Measurements from ENCODE around the gene LRRK1.

The LRRK1 gene

DNA sequence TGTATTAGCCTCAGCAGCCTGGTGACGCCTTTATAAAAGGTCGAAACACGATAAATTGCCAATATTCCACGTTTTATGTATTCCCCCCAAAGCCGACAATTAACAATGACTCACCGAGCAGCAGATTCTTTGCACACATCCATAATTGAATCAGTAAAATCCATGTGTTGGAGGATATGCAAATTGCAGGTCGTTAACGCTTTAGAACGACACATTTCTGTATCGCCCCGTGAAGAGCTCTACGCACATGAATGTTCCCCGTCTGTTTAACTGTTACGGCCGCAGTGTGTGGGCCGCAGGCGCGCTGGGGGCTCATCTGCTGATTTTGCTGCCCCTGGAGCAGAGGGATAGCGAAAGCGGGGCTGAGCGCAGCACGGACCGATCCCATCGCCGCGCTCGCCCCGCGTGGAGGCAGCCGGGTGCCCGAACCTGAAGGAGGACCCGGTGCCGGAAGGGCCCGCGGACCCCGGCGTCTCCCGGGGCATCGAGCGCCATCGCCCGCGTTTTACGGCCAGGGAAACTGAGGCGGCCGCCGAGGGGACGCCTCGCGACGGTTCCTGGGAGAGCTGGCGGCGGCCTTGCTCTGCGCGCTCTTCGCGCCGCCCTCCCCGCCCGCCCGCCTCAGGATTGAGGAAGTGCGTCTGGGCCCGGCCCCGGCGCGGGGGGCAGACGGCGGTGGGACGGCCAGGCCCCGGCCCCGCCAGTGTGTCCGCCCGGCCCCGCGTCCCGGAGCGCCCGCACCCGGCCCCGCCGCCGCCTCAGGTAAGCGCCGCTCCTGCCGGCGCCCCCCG, at the start of gene LRRK1:
TSS of gene LRRK1 (plus strand) at position 668 of the 791 bp plus-strand sequence. CDS start 5,276 bp downstream, outside the sequence.
- DNase-seq = peak; percentile 30

DNA sequence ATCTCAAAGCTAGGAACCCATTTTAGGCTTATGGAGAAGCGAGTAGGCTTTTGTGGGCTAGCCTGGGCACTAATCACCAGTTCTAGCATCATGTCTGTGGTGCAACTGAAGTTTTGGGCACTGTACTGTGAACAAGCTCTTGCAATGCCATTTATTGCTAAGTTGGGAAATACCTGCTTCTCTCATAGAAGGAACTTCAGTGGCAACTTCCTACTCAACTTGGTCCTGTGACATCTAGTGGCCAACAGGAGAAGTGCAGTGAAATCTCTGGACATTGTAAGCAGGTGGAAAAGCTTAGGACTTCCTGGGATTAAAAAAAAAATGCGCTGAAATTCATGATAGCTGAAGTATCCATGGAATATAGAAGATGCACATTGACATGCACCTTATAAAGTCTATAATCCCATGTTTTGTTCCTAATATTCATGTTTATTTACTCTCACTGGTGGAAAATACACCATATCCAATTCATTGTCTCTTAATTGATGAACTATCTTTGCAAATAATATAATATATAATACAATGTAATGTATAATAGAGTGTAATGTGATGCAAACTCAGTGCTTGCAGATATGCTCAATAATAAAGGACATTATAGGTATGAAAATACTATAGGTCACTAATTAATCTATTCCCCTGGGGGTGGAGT, 46.0 kb upstream of the LRRK1 start:
- no peak for DNase-seq

GRCh38 chr15:100875495-100875894, 43.7 kb upstream of the LRRK1 start:
- no peak for DNase-seq

- DNase-seq = no peak
These were observed 43.2 kb upstream of the LRRK1 start for GRCh38 chr15:100875976-100876375.

DNA sequence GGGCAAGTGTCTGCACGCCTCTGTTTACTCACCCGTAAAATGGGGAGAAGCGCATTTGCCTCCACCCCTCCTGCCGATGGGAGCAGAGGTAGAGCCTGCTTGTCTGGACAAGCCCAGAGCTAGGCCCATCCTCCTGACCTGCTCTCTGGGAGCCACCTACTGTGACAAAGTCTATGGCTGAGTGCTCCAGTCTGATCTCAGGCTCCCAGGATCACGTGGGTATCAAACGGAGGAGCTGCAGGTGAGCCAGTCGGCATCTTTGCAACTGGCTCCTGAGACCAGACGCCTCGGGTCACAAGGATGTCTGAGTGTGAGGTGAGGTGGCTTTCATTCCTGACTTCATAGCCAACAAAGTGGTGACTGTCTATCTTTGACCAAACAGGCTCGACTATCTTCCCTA, 41.6 kb upstream of the LRRK1 start:
- no peak for DNase-seq

DNA sequence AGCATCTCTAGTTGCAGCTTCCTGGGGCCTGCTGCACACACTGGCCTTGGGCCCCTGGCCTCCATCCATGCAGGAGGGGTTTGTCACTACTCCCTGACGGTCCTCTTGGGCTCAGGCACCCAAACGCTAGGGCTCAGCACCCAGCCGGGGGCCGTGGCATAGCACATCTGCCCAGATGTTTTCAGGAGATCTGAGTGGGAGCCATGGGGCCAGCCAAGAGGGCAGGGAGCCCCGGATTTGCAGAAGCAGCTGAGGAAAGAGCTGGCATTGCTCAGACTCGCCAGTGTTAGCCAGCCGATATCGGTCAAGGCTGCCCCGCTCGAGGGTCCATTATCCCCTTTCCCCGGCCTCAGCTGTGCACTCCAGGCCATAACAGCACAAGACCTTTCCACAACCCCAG, 41.0 kb upstream of the LRRK1 start:
- DNase-seq = no peak

DNA sequence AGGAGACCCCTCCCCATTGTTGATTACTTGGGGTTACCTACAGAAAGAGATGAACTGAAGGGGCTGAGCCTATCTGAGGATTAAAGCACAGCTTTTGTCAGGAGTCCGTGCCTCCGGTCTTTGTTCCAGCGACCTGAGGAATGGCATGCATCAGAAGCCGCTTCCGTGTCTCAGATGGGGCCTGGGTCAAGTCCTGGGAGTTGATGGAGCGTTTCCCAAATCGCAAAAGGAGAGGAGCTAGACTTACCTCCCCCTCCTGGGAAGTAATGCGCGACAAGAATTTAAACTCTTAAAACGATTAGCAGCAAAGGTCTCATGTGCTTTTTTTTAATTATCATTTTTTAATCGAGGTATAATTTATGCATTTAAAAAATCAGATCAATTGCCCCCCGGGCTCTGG, 40.5 kb upstream of the LRRK1 start:
- DNase-seq = no peak

DNA sequence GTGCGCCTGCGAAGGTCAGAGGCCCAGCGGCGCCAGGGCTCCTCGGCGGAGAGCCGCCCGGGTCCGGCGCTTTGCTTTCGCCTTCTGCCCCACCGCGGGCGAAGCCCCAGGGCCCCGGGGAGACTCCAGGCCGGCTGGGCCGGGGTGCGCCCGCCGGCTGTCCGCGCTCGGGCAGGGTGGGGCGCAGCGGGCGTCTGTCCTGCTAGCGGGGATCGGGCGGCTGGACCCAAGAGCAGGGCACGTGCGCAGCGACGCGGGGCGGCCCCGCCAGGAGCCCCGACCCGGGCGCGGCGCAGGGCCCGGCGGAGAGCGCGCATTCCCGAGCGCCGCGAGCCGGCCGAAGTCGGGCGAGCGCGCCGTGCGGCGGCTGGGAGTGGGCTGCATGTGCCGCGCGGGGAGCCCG, 40.1 kb upstream of the LRRK1 start:
- DNase-seq = peak; percentile 43

- peak; percentile 81 for DNase-seq
These were observed 39.6 kb upstream of the LRRK1 start, which contains the start of gene ALDH1A3 for GRCh38 chr15:100879464-100880138. Gene ALDH1A3, plus strand, starts transcription at chr15:100879831. Its CDS starts 77 bp downstream, at chr15:100879908.

- no peak for DNase-seq
These were observed 38.8 kb upstream of the LRRK1 start for GRCh38 chr15:100880139-100880896.

- DNase-seq = no peak
These were observed 38.3 kb upstream of the LRRK1 start for GRCh38 chr15:100880897-100881242.

- DNase-seq = no peak
These were observed 37.4 kb upstream of the LRRK1 start for GRCh38 chr15:100881573-100882336.

- no peak for DNase-seq
These were observed 34.0 kb upstream of the LRRK1 start for GRCh38 chr15:100885116-100885515.

GRCh38 chr15:100885811-100886210, 33.3 kb upstream of the LRRK1 start:
- DNase-seq = no peak

- DNase-seq = no peak
These were observed 31.8 kb upstream of the LRRK1 start for GRCh38 chr15:100887211-100887913.

DNA sequence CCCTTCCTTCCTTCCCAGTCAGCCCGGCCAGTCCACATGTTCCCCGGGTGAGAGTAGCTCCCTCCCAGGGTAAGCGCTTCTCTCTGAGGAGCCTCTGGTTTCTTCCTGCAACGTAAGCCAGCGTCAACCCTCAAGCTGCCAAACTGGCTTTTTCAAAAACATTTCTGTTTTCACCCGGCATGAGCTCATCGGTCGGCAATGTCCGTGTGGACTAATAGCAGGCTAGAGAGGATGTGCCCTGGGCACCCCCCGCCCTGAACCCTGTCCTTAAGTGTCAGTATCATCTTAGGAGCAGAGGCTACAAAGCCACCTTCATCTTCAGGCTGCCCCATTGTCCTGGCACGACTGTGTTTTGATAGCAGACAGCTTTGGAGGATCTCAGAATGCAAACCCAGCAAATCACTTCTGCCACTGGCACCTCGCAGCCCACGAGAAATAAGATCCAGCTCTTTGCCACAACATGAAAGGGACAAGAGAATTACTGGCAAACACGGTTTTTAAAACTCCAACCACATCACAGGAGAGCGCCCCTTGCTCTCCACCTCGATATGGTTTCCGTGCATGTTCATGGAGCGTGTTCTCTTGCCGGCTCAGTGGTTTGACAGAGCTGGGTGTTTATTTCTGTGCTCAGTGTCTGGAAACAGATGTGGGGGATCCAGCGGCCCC, 29.6 kb upstream of the LRRK1 start:
- DNase-seq = no peak

DNA sequence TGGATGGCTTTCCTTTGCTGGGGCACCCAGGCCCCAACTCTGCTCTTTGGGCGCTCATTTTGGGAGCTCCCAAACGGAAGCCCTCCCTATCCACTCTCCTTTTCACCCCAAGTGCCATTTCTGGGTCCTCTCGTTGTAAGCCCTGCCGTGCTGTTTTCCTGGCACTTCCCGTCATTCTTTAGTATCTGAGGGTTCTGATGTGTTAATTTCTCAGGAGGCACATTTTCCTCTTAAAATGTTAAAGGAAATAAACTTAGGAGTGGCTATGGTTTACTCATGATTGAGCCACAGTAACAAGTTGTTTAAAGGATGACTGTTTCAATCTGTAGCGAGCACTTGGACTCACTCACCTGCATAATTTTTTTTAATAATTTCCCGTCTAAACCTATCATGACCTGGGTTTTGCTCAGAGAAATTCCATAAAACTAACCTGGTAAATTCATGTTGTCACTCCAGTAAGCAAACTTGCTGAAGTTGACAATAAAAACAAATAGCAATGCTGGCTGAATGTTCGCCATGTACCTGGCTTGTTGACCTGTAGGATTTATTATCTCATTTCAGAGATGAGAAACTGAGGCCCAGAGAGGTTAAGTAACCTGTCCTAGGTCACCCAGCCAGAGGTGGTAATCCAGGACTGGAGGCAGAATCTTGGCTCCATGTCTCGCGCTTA, 29.0 kb upstream of the LRRK1 start:
- no peak for DNase-seq

DNA sequence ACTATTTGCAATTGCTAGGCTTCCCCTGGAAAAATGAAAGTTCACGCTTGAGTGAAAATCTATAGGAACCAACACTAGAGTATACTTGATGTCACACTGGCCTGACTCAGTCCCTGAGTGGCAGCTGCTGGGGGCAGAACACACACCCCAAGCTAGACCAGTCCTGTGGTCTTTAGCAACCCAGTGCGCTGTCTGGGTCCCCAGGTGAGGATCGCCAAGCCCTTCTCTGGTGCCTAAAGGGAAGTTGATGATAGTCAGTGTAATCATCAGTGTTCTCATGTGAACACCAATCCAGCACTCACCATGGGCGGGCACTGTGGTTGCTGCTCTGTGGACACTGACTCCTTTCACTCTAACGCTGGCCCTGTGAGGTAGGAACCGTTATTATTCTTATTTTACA, 28.3 kb upstream of the LRRK1 start:
- no peak for DNase-seq

DNA sequence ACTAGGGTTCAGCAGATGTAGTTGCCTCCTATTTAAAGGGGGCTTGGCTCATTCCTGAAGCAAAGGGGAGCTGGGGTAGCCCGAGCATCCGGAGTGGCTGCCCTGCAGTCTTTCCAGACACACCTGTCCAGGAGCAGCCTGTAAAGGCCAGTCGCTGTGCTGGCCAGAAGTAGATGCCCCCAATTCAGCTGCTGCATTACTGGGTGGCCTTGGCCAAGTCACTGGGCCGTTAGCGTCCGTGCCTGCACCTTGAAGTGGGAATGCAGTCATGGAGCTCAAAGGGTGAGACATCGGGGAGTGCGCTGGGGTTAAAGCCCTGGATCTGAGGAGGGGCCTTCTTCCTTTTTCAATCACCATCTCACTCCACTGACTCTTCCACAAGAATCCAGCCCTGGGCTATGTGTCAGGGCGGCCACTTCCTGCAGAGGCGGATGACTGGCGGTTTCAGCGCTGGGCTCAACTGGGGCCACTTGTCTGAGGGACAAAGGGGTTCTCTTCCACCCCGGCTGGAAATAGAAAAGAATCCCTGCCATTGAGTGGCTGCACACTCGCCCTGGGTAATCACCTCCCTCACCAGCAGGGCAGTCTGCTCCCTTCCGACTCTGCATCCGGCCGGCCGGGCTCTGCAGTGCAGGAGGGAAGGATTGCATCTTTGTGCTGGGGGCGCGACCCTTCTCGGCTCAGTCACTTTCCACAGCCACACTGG, 27.7 kb upstream of the LRRK1 start:
- DNase-seq = no peak

DNA sequence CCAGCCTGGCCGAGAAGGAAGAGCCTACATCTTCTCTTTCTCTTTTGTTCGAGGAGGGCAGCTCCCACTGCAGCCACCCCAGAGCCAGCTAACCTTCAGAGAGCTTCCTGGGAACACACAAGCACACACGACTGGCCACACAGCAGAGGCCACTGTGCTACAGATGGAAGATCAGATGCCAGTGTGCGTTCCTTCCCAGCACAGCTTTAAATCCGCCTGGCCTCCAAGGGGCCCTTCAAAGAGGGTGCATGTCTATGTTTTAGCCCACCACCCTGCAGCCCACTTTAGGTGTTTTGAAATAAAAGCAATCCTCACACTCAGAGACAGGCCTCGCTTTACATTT, 27.2 kb upstream of the LRRK1 start:
- no peak for DNase-seq

All from 8988T (cell line).